GM12873 (cell line): ENCODE results near the gene APOL5.

Source experiments
- CTCF ChIP-seq: IDR thresholded peaks from 2 replicates; pipeline ENCODE4 v1.5.1; 2012; ENCODE audit warnings: low read depth, mild to moderate bottlenecking, moderate library complexity, low read length, control low read depth; ENCODE audit not compliant: insufficient read depth; ENCODE audit errors: missing control alignments

APOL5 gene

GRCh38 chr22:35758394-35758793 is 40.7 kb downstream of the APOL5 start:
- no peak for TF ChIP-seq CTCF

DNA sequence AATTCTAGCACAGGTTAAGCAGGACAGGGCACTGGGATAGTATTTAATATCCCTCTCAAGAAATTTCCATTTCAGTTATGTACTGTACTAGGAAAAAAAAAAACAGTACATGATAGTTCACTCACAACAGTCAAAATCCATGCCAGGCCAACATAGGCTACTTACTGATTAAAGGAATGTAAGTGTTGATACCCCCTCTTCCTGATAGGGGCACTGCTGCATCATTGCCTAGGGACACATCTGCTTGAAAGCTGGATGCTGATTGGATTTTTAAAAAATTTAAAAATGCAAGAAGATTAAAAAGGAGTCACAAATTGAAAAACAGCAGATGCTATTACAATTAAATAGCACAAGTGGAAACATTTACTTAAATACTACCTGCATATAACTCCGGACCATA is 43.4 kb downstream of the APOL5 start:
- no peak for TF ChIP-seq CTCF

GRCh38 chr22:35766654-35767580 is 49.2 kb downstream of the APOL5 start:
- no peak for TF ChIP-seq CTCF

DNA sequence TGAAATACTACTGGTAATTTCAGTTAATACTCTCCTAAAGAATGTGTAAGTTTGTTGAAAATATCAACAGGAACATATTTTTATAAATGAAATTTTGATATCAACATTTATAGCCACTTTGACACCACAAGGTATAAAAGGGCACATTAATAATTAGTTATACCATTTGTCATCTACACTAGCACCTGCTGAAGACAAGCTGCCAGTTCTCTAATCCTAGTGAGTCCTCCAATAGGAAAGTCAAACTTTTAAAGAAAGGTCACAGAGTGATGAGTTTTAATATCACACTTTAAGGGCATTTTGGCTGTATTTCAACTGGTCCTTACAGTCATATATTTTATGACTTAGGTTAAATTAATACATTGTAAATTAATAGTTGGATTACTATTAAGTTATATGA is 52.3 kb downstream of the APOL5 start:
- TF ChIP-seq CTCF: no peak

DNA sequence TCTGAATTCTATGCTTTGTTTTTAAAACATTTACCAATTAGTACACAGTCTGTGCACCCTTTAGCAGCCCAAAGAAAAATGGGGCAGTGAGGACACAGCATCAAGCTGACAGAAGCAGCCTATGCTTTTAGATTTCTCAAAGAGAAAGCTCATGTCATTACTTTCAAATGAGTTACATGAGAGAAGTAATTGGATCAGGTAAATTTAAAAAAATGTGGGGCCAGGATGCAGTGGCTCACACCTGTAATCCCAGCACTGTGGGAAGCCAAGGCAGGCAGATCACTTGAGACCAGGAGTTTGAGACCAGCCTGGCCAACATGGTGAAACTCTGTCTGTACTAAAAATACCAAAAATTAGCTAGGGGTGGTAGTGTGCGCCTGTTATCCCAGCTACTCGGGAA is 57.7 kb downstream of the APOL5 start:
- no peak for TF ChIP-seq CTCF

- TF ChIP-seq CTCF: no peak
These were observed 59.8 kb downstream of the APOL5 start for GRCh38 chr22:35777335-35777975.
